NT2/D1 (cell line): Measurements from ENCODE around the gene FBLN1.

Experiments
- SUZ12 ChIP-seq: IDR thresholded peaks from 2 replicates; pipeline ENCODE4 v1.6.1; 2011; ENCODE audit not compliant: insufficient read length, insufficient read depth; ENCODE audit errors: extremely low read depth
- YY1 ChIP-seq: IDR thresholded peaks from 2 replicates; pipeline ENCODE4 v1.6.1; 2011; ENCODE audit not compliant: insufficient read length, insufficient read depth
- ZNF274 ChIP-seq: IDR thresholded peaks from 2 replicates; pipeline ENCODE4 v1.6.1; 2011; ENCODE audit warnings: mild to moderate bottlenecking, low read depth, low read length

DNA sequence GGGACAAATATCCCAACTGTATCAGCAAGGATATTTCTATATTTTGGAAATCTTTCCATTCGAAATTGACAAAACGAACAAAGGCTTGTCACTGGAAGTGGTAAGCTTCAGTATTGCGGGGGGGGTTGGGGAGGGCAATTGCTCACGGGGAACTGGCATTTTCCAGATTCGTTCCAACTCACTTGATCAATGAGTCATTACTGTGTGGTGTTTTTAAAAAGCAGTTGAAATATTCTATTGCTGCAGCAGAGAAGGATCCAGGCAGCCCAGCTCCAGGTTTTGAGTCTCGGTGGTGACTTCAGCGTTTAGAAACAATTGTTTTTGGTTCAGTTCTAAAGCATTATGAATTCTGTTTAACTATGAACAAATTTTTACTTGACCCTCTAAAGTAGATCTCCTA lies 33.8 kb upstream of the FBLN1 start:
- no peak for TF ChIP-seq YY1
- TF ChIP-seq ZNF274, result no peak
- no peak for TF ChIP-seq SUZ12
